Prostate gland (tissue), 2 donors: ENCODE measurements around the gene MYL12B.

Source experiments
- POLR2A ChIP-seq: fragments of 450-650 bp; IDR thresholded peaks from one replicate; pipeline ENCODE4 v1.6.1; 2016; ENCODE audit warnings: antibody characterized with exemption, mild to moderate bottlenecking
- POLR2AphosphoS5 ChIP-seq: sonication (generic); formaldehyde crosslinking; IDR thresholded peaks from one replicate; pipeline ENCODE4 v1.6.1; 2017; ENCODE audit warnings: antibody characterized with exemption
- TF ChIP-seq, protein P1 (sequence below), 4 experiments: fragments of 200-600 bp in 2 of 4; fragments of 450-650 bp in 2 of 4; sonication (generic) in 2 of 4; IDR thresholded peaks; 1 replicate in 3 of 4; 2 replicates in 1 of 4; pipeline ENCODE4 v1.5.1; 2016 to 2019; ENCODE audit warnings: antibody characterized with exemption in 4 of 4, mild to moderate bottlenecking in 2 of 4, moderate library complexity in 2 of 4

GRCh38 chr18:3218819-3219218, 43.1 kb upstream of the MYL12B start:
- TF ChIP-seq, protein P1, sequence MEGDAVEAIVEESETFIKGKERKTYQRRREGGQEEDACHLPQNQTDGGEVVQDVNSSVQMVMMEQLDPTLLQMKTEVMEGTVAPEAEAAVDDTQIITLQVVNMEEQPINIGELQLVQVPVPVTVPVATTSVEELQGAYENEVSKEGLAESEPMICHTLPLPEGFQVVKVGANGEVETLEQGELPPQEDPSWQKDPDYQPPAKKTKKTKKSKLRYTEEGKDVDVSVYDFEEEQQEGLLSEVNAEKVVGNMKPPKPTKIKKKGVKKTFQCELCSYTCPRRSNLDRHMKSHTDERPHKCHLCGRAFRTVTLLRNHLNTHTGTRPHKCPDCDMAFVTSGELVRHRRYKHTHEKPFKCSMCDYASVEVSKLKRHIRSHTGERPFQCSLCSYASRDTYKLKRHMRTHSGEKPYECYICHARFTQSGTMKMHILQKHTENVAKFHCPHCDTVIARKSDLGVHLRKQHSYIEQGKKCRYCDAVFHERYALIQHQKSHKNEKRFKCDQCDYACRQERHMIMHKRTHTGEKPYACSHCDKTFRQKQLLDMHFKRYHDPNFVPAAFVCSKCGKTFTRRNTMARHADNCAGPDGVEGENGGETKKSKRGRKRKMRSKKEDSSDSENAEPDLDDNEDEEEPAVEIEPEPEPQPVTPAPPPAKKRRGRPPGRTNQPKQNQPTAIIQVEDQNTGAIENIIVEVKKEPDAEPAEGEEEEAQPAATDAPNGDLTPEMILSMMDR (IDR thresholded peaks at IDR 0.05): no peak
- no peak for TF ChIP-seq POLR2A
- TF ChIP-seq POLR2AphosphoS5: no peak
